ENCODE results near the gene VIPAS39.

VIPAS39 gene

GRCh38 chr14:77390188-77390587, 67.2 kb downstream of the VIPAS39 start:
- no peak for DNase-seq

GRCh38 chr14:77378701-77379100, 78.7 kb downstream of the VIPAS39 start:
- DNase-seq: no peak

- DNase-seq: no peak
Observed at GRCh38 chr14:77377502-77377844, 79.9 kb downstream of the VIPAS39 start.

- peak; percentile 93 for DNase-seq
Observed at GRCh38 chr14:77376771-77377501, 80.5 kb downstream of the VIPAS39 start, which contains the start of the genes SAMD15 and TMED8. SAMD15 (plus strand) TSS chr14:77377379; CDS start chr14:77377419, 40 bp downstream. TMED8 (minus strand) TSS chr14:77377094; CDS start chr14:77377053, 41 bp downstream.
